Stimulated activated CD8-positive, alpha-beta memory T cell treated with anti-CD3 and anti-CD28 coated beads, Interleukin-7, amount 100 ng/mL, for 4 hours (primary cell): ENCODE data around the gene SEL1L.
"Not testable (repeated sequence)": the region's sequence is repeated elsewhere in the genome, so short reads cannot be mapped to it uniquely, and the experiment has no call there.

Experiments
- DNase-seq, 2 donors: peaks; one replicate each; pipeline ENCODE4 v3.0.0-alpha.2; 2020; ENCODE audit warnings: low read depth in 2 of 2

Gene SEL1L

DNA sequence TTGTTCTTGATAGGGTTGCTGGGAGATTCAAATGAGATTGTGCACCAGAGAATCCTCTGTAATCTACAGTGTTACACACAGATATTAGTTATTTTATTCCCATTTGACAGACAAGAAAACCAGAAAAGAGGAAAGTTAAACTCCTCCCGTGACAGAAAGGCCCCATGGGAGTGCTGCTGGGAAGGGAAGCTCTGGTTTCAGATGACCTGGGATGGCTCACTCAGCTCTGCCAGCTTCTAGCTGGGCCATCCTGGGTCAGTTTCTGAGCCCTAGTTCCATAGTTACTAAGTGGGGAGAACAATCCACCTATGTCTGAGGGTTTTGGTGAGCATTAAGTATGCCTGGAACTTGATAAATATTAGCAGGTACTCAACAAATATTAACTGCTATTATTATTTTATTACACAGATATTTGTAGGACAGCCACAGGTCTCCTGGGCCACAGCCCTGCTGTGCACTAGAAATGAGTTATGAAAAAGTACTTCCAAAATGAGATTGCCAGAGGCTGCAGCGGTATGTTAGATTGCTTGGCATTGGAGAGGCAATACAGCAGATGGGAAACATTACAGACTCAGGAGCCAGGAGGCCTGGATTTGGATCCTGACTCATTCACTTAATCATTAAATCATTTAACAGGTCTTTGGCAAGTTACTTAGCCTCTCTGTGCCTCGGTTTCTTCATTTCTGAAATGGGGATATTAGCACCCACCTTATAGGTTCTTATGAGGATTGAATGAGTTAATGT is 86.5 kb downstream of the SEL1L start:
- DNase-seq, result no peak

DNA sequence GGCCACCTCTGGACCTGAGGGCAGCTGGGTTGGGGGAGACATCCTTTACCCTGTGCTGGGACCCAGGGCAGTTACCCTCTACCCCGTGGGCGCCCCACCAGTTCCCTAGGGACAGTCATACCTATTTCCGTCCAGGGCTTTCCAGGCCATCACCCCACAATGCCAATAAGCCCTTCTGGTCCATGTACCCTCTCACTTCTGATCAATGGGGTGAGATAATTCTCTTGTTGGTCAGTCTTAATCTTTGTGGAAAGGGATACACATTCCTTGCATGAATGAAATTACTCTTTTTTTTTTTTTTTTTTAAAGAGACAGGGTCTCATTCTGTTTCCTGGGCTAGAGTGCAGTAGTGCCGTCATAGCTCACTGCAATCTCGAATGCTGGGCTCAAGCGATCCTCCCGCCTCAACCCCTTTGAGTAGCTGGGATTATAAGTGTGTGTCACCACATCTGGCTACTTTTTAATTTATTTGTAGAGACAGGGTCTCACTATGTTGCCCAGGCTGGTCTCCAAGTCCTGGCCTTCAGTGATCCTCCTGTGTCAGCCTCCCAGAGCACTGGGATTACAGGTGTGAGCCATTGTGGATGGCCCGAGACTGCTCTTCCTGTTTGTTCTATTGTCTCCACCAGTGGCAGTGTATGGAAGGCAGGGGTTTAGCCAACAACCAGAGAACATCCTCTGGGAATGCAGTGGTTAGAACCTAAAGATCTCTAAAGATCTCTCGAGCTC is 87.2 kb downstream of the SEL1L start:
- no peak for DNase-seq

DNA sequence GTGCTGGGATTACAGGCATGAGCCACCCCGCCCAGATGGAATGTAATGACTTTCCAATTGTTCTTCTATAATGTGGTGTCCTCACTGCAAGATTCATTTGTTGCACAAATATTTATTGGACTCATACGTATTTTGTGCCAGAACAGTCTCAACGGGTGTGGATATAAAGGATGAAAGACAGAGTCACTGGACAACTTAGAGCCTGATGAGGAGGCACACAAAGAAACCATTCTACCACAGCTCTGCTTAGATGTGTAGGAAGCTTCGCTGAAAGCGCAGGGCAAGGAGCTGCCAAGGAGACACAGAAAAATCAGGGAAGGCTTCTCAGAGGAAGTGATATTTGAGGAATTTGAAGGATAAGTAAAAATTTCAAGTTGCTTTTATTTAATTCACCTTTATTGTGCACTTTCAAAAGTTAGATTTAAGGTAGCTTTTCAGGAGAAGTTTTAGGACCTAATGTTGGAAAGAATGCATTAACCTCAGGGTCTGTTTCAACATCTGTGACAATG is 92.0 kb downstream of the SEL1L start:
- DNase-seq, result no peak

DNA sequence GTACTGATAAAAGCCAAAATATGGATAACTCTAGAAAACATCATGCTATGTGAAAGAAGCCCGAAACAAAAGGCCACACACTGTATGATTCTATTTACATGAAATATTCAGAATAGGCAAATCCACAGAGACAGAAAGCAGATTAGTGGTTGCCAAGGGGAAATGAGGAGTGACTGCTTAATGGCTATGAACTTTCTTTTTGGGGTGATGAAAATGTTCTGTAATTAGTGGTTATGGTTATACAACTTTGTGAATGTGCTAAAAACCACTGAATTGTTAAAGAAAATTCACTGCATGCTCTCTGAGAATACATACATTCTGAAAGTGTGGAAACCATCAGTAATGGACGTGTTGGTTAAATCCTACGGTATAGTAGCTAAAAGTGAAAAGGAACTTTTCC is 93.6 kb downstream of the SEL1L start:
- no peak for DNase-seq

DNA sequence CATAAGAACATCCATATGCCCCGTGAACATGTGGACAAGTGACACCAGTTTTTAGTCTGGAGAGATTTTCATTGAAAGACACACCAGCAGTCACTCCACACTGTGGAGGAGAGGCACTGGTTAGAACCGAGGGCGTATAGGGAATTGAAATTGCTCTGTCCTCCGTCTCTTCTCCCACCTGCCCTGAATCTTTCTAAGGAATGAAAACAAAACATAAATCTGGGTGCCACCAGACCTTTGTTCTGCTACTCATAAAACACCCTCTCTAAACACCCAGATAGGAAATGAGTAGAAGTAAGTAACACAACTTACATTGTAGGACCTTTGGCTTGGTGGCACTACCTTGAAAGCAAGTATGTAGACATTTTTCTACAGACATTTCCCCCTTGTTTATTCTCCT is 96.4 kb downstream of the SEL1L start:
- DNase-seq, result no peak

DNA sequence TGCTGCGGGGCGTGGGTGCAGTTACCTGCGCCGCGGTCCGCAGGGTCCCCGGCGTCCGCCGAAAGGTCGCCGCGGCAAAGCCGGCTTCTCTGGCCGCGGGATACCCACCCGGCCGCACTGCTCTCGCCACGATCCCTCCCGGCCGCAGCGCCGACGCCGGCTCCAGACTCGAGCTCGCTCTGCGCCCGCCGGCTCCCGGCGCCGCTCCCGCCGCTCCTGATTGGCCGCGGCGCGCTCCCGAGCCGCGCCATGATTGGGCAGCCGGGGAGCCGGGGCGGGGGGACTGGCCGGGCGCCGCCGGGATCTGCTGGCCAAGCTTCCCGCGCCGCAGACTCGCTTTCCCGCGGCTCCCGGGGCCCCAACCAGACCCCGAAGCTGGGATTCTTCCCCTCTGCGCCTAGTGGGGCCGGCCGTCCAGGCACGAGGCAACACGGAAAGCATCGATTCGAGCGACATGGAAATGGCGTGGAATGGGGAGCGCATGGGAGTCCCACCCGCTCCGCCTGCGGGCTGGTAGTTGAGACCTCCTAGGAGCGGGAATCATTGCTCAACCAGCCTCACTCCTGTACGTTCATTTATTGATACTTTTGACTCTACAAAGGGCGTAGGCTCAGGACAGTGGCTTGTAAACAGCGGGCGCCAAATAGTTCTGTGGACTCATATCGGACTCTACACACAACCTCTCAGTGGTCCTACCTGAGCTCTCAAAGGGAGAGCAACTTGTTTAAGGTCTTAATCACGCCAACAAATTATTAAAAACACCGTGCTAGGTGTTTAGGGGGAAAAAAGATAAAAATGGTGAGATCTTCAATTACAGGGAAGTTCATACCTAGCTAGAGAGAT is 97.1 kb downstream of the SEL1L start:
- peak in 1 of 2 donors; percentile 16 for DNase-seq

DNA sequence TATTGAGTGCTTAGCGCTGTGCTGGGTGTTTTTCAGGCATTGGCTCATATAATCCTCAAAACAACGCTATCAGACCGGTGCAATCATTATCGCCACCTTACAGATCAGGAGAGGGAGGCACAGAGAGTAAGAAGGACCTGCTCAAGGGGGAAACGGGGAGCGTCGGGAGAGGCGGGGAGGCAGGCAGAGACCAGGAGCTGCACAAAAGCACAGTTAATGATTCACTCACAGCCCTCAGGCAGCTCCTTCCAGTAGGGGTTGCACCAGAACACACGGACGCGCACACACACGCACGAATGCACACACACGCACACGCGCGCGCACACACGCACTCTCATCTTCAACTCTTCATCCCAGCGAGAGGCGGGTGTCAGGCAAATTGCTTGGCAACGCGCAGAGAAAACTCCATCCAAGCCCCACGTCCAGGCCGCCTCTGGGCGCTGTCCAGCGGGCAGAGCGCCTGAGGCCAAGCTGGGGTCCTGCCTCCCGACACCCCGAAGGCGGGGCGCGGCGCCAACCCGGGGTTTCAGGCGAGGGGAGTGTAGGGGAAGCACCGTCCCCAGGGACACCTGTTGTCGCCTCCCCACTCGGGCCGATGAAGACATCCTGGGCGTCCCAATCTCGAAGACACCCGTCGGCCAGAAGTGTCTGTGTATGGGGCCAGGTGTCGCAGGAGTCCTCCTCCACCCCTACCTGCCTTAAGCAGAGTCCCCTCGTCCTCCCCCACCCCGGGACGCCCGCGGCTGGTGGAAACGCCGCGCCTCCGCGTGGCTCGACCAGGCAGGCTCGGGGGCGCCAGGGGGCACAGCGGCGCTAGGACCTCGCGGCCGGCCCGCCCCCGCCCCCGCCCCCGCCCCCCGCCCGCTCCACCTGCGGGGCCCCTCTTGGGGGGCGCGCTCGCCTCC is 98.0 kb downstream of the SEL1L start:
- DNase-seq, result peak in 1 of 2 donors; percentile 4

DNA sequence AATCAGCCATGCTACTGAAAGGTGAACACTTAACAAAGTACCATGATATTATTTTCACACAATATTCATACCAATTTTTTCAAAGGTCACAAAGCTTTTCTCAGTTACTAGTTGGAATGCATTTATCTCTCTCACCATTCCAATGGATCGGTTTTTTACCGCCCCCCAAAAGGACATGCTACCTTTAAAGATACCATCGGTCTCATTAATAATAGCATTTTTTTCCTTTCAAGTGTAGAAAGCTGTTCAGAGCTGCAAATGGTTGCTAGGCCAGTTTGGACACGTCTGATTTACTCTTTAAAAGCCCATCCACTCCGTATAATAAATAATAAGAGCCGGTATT is 98.6 kb downstream of the SEL1L start:
- DNase-seq, result no peak

DNA sequence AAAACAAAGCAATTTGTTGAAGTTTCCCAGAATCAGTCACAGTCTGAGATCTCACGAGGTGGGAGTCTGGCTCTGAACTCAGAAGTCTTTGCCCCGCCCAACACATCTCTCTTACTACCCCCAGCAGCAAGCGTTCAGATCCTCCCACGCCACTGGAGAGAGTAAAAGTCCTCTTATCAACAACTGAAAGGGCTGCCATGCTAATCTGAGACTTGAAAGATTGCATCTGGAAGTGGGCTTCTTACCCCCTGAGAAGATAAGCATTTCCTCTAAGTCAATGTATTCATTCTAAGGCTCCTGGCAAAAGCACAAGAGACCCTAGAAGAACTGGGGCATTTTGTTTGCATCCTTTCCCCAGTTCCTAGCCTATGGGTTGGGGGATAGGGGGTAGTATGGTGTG is 99.4 kb downstream of the SEL1L start:
- no peak for DNase-seq

DNA sequence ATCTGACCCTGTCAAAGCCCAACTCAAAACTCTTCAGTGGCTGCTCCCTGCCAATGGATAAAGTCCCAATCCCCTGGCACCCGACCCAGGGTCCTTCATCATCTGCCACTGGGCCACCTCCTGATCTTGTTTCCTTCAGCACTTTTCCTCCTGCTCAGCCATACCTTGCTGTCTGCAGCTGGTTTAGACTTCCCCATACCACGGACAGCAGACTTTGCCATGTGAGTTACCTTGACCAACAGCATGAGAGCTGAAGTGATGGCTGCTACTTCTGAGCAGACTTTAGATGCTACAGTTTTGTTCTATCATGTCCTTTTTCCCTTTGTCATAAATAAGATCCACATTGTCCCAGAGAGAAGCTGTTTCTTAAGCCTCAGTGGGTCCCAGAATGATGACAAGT is 100.3 kb downstream of the SEL1L start:
- DNase-seq, result no peak

DNA sequence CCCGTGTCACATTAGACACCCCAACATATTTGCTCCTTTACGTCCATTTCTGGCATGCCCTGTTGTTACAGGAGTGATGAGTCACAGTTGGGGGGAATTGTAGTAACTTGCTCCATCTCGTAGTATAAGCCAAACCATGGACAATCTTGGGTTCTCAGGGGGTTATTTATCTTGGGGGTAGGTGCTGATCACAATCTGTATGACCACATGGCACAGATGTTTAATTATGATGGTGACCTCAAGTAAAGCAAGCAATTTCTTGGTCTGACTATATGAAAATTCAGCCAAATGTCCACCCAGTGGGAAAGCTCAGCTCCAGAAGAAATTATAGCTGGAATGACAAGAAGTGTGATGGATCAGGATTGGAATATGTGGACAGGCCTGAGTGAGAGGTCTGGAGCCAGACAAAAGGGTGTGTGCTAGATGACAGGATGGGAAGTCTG is 101.4 kb downstream of the SEL1L start:
- DNase-seq, result no peak

DNA sequence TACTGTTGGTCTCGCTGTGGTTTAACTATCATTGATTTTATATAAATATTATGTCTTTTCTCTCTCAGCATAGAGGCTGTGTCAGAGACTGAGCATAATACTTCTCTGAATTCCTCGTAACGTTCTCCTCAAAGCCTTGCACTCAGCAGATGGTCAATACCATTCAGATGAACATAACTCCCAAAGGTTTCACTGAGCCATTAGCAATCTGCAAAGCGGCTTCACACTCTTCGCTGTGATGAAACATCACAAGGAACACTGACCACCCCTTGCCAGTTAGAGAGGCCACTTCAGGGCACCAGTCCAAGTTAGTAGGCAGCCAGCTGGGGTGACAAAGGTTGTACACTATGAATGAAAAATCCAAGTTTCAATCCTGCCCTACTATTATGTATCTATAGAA is 103.4 kb downstream of the SEL1L start:
- DNase-seq, result no peak

DNA sequence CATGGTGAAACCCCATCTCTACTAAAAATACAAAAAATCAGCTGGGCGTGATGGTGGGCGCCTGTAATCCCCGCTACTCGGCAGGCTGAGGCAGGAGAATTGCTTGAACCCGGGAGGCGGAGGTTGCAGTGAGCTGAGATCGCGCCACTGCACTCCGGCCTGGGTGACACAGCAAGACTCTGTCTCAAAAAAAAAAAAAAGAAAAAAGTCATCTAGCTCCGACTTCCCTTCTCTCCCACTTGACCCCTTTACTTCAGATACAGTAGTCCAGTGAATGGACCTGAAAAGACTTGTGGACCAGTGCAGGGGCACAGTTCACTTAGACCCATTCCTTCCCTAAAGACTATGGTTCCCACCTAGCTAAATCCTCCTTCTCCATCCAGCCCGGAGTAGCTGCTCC is 103.9 kb downstream of the SEL1L start:
- DNase-seq, result not testable (repeated sequence)

DNA sequence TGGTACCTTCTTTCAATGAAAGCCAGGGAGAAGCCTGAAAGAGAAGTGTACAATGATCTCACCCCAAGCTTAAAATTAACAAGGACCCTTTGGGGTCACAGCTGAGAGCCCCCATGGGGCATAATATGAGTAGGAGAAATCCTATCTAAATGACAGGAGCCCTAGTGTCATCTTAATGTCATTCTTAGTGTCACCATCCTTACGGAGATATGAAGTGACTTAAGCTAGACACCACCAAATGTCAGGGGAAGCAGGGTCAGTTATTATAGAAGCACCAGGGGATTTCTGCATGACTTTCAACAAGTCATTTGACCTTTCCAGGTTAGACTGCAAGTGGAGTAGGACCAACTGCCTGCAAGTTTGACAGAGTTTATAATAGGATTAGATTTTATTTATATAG is 104.6 kb downstream of the SEL1L start:
- DNase-seq, result no peak

DNA sequence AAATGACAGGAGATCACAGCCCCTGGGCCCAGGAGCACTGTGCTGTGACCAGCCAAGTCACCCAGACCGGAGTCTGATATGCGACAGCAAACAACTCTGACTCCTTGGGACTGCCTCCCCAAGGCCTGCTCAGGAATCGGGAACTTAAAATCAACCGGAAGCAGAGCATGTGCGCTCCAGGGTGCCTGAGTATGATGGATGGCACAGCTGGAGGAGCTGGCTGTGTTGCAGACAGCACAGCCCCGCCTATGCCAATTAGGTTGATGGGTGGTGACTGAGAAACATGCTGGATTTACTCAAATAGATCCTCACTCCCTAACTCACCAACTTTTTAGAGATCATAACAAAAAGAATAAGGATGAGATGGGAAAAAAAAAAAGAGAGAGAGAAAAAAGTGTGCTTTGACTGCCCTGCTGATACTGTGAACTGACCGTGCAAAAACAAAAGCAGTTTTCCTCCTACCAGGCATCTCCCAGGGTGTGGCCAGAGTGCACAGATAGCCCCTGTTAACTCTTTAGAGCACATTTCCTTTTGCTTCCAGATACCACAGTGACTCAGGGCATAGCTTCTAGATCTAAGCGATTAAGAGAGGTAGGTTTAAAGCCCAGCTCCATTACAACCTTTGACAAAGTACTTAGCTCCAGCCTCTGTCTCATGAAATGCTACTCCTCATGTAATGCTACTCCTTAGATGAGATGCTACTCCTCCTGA is 106.2 kb downstream of the SEL1L start:
- no peak for DNase-seq

DNA sequence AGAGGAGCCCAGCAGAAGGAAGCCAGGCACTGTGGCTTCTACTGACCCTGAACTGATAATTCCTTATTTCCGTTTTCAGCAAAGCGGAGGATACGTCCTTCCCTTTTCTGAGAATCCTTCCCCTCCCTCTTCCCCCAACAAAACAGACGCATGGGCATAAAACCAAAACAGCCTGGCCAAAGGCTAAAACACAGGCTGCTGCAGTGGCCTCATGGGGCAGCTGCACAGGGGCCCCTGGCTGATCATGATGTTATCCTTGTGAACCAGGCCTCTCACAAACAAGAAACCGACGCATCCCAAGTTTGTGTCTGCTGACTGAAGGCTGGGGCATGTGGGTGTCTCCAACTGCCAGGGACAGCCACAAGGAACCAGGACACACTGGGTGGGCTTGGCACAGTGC is 110.1 kb downstream of the SEL1L start:
- DNase-seq, result no peak
